Glutamatergic neuron (in vitro differentiated cells): Measurements from ENCODE around the gene AGFG2. TPM values are rescaled to one million over a fixed set of nuclear protein-coding genes. Genes with fewer than 3 reads are reported as not detected.

Source experiments
- DNase-seq: peaks from one replicate; pipeline ENCODE4 v3.0.0; 2022
- H3K27ac Mint-ChIP-seq: one replicate; pipeline ENCODE4 v1.8.0; 2020; ENCODE audit warnings: mild to moderate bottlenecking, mixed read lengths, inconsistent platforms; ENCODE audit not compliant: unreplicated experiment
- H3K27me3 Mint-ChIP-seq: one replicate; pipeline ENCODE4 v1.8.0; 2020; ENCODE audit warnings: mild to moderate bottlenecking, moderate library complexity, mixed read lengths, inconsistent platforms; ENCODE audit not compliant: unreplicated experiment
- H3K36me3 Mint-ChIP-seq: one replicate; pipeline ENCODE4 v1.8.0; 2020; ENCODE audit warnings: mild to moderate bottlenecking, mixed read lengths, inconsistent platforms; ENCODE audit not compliant: unreplicated experiment
- H3K4me1 Mint-ChIP-seq: one replicate; pipeline ENCODE4 v1.8.0; 2020; ENCODE audit warnings: mild to moderate bottlenecking, low read depth, mixed read lengths, inconsistent platforms; ENCODE audit not compliant: unreplicated experiment
- H3K4me3 Mint-ChIP-seq: one replicate; pipeline ENCODE4 v1.8.0; 2020; ENCODE audit warnings: mild to moderate bottlenecking, mixed read lengths, inconsistent platforms; ENCODE audit not compliant: unreplicated experiment
- H3K9me3 Mint-ChIP-seq: one replicate; pipeline ENCODE4 v1.8.0; 2020; ENCODE audit warnings: mild to moderate bottlenecking, moderate library complexity, mixed read lengths, inconsistent platforms; ENCODE audit not compliant: unreplicated experiment
- total RNA-seq: library from RNA; stranded (reverse); fragmentation: NEBNext Ultra II Directional; extraction: Animal tissue kit (Norgen Biotek cat#: 25700); gene quantifications from one replicate; pipeline ENCODE4 v1.2.1, GENCODE V29; 2021; ENCODE audit not compliant: unreplicated experiment
- TF ChIP-seq, protein P1 (sequence below): fragments of 200-600 bp; sonication (generic); IDR thresholded peaks from one replicate; pipeline ENCODE4 v1.5.0; 2021; ENCODE audit not compliant: partially characterized antibody, unreplicated experiment

AGFG2 gene
- total RNA-seq, 1 donor from 2014 or later = 5.7 TPM

- Mint-ChIP-seq H3K4me1 (no peaks in the 10 kb centered on the region), H3K9me3 (no peaks in the 10 kb centered on the region)
Measured at GRCh38 chr7:100544386-100544785, 5.4 kb downstream of the AGFG2 start.

DNA sequence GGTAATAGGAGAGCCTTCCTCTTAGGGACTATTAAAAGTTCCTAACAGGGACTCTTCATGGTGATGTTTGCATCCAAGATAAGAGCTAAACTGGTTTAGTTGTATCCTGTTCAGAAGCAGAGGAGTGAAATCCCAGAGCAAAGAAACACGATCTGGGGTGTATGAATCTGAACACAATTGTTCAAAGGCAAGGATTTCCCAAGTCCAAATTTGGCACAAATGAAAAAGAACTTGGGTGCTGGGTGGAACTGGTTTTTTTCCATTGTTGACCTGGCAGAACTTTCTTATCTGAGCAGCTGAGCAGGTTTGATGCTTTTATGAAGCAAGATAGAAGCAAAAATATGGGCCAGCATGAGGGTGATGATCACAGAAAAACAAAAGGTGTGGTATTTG is 6.0 kb downstream of the AGFG2 start:
- Mint-ChIP-seq H3K4me3 (no peak overlapping the region), H3K9me3 (no peaks in the 10 kb centered on the region), H3K36me3 (no peaks in the 10 kb centered on the region), H3K4me1 (no peaks in the 10 kb centered on the region), H3K27ac (no peak overlapping the region), H3K27me3 (no peaks in the 10 kb centered on the region)
- DNase-seq = no peak
- TF ChIP-seq, protein P1, sequence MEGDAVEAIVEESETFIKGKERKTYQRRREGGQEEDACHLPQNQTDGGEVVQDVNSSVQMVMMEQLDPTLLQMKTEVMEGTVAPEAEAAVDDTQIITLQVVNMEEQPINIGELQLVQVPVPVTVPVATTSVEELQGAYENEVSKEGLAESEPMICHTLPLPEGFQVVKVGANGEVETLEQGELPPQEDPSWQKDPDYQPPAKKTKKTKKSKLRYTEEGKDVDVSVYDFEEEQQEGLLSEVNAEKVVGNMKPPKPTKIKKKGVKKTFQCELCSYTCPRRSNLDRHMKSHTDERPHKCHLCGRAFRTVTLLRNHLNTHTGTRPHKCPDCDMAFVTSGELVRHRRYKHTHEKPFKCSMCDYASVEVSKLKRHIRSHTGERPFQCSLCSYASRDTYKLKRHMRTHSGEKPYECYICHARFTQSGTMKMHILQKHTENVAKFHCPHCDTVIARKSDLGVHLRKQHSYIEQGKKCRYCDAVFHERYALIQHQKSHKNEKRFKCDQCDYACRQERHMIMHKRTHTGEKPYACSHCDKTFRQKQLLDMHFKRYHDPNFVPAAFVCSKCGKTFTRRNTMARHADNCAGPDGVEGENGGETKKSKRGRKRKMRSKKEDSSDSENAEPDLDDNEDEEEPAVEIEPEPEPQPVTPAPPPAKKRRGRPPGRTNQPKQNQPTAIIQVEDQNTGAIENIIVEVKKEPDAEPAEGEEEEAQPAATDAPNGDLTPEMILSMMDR = no peak

More at GRCh38 chr7:100544386-100544785, 5.4 kb downstream of the AGFG2 start:
- DNase-seq = no peak
- no peak overlapping the region for H3K27ac Mint-ChIP-seq
- TF ChIP-seq, protein P1 = no peak
- no peaks in the 10 kb centered on the region for H3K27me3 Mint-ChIP-seq
- no peak overlapping the region for H3K4me3 Mint-ChIP-seq
- H3K36me3 Mint-ChIP-seq = no peaks in the 10 kb centered on the region

GRCh38 chr7:100545360-100546128 is 6.5 kb downstream of the AGFG2 start:
- no peaks in the 10 kb centered on the region for H3K36me3 Mint-ChIP-seq
- no peak for DNase-seq
- H3K4me3 Mint-ChIP-seq = no peak overlapping the region
- H3K27ac Mint-ChIP-seq = no peak overlapping the region
- H3K9me3 Mint-ChIP-seq = no peaks in the 10 kb centered on the region
- H3K27me3 Mint-ChIP-seq = peaks cover 4% of the 10 kb centered on the region
- H3K4me1 Mint-ChIP-seq = no peaks in the 10 kb centered on the region
- TF ChIP-seq, protein P1 = no peak

GRCh38 chr7:100546129-100546925 is 7.3 kb downstream of the AGFG2 start:
- no peak for DNase-seq
- no peaks in the 10 kb centered on the region for H3K36me3 Mint-ChIP-seq
- TF ChIP-seq, protein P1 = no peak
- H3K4me1 Mint-ChIP-seq = no peaks in the 10 kb centered on the region
- no peaks in the 10 kb centered on the region for H3K9me3 Mint-ChIP-seq
- H3K27me3 Mint-ChIP-seq = peaks cover 4% of the 10 kb centered on the region
- H3K27ac Mint-ChIP-seq = no peak overlapping the region
- H3K4me3 Mint-ChIP-seq = no peak overlapping the region
